COLO829 (cell line): Measurements from ENCODE around the gene OR1F1.
"Not testable (repeated sequence)": the region's sequence is repeated elsewhere in the genome, so short reads cannot be mapped to it uniquely, and the experiment has no call there.

ENCODE experiments used
- DNase-seq: peaks from one replicate; pipeline ENCODE4 v3.0.0; 2012; ENCODE audit warnings: low spot score

The OR1F1 gene

GRCh38 chr16:3173892-3174617, 13.9 kb upstream of the OR1F1 start:
- no peak for DNase-seq

- DNase-seq = no peak
Measured at GRCh38 chr16:3174618-3175148, 13.3 kb upstream of the OR1F1 start.

GRCh38 chr16:3175157-3176093, 12.6 kb upstream of the OR1F1 start:
- no peak for DNase-seq

- DNase-seq = no peak
Measured at GRCh38 chr16:3179651-3180050, 8.4 kb upstream of the OR1F1 start.

GRCh38 chr16:3180445-3180878, 7.5 kb upstream of the OR1F1 start:
- DNase-seq = no peak

- DNase-seq = not testable (repeated sequence)
Measured at GRCh38 chr16:3182293-3182607, 5.8 kb upstream of the OR1F1 start.

GRCh38 chr16:3182608-3183444, 5.2 kb upstream of the OR1F1 start:
- DNase-seq = peak; percentile 82

- DNase-seq = no peak
Measured at GRCh38 chr16:3183445-3184139, 4.4 kb upstream of the OR1F1 start.

- DNase-seq = no peak
Measured at GRCh38 chr16:3186946-3187690, 886 bp upstream of the OR1F1 start.

- no peak for DNase-seq
Measured at GRCh38 chr16:3188675-3188924, 596 bp downstream of the OR1F1 start.

GRCh38 chr16:3188925-3189825, 1.2 kb downstream of the OR1F1 start:
- DNase-seq = no peak

- DNase-seq = no peak
Measured at GRCh38 chr16:3189869-3190268, 1.9 kb downstream of the OR1F1 start.

- DNase-seq = no peak
Measured at GRCh38 chr16:3190949-3191353, 2.9 kb downstream of the OR1F1 start.

GRCh38 chr16:3192476-3193019, 4.5 kb downstream of the OR1F1 start:
- DNase-seq = no peak

- DNase-seq = no peak
Measured at GRCh38 chr16:3193221-3194212, 5.5 kb downstream of the OR1F1 start.

- DNase-seq = no peak
Measured at GRCh38 chr16:3194792-3195191, 6.8 kb downstream of the OR1F1 start.

- DNase-seq = no peak
Measured at GRCh38 chr16:3195975-3196374, 8.0 kb downstream of the OR1F1 start.

- DNase-seq = not testable (repeated sequence)
Measured at GRCh38 chr16:3197694-3198333, 9.8 kb downstream of the OR1F1 start.
